Spleen (tissue), 7 donors: ENCODE measurements around the gene C2orf80.

Experiments
- CTCF ChIP-seq, 11 experiments: fragments of 200-600 bp in 7 of 11; fragments of 450-650 bp in 4 of 11; sonication (generic) in 4 of 11; IDR thresholded peaks in 8 of 11; conservative IDR thresholded peaks in 3 of 11; 1 replicate in 7 of 11; 2 replicates in 4 of 11; pipeline versions ENCODE4 v1.4.0 to v1.8.0; 2016 to 2021; ENCODE audit warnings: antibody characterized with exemption in 11 of 11, inconsistent platforms in 4 of 11, mild to moderate bottlenecking in 1 of 11
- POLR2AphosphoS5 ChIP-seq, 3 donors: sonication (generic); formaldehyde crosslinking; IDR thresholded peaks; one replicate each; pipeline ENCODE4 v1.5.1; 2017; ENCODE audit warnings: antibody characterized with exemption in 3 of 3
- donor health status: DM: no; HTN: no; CAD: no; lungs with moderate emphysema.
- donor health status: DM: no; HTN: no; CAD: no.
- donor health status: DM: no; HTN: no; CAD: no.

- no peak for TF ChIP-seq CTCF (IDR thresholded peaks at IDR 0.05 in 8 of 11, conservative IDR thresholded peaks at IDR 0.05 in 3 of 11)
- TF ChIP-seq POLR2AphosphoS5 (IDR thresholded peaks at IDR 0.05) = no peak
Observed at GRCh38 chr2:208183972-208184705, 5.7 kb downstream of the C2orf80 start.
